GM03348 (cell line): ENCODE data around the gene ST7L.

Source experiments
- DNase-seq: peaks from one replicate; pipeline ENCODE4 v3.0.0; 2012; ENCODE audit warnings: low spot score

ST7L gene

DNA sequence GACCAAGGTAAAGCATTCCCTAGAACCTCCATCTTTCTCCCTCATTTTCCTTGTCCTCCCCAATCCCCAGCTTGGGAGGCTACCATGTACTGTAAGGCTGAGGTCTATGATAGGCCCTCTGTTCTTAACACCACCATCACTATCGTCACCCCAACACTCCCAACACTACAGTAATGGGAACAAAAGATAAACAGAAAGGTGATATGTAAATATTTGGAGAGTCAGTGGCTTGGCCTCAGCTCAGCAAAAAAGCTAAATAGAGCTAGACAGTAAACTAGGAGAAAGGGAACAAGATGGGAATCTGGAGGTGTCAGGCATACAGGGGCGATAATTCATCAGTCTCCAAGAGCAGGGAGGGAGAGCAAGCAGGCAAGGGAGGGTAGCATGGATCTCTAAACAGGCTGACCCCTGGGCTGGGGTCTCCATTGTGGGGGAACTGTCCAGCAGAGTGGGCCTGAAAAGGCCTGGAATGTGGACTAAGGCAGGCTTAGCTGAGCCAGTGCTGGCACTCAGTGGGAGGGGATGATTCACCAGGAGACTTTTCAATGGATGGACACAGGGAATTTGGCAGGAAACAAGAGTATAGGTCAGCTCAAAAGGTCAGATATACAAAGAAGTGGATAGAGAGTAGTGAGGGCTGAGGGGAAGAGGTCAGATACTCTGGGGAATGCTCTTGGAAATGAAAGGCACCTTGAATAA is 103.5 kb downstream of the ST7L start:
- peak; percentile 78 for DNase-seq

DNA sequence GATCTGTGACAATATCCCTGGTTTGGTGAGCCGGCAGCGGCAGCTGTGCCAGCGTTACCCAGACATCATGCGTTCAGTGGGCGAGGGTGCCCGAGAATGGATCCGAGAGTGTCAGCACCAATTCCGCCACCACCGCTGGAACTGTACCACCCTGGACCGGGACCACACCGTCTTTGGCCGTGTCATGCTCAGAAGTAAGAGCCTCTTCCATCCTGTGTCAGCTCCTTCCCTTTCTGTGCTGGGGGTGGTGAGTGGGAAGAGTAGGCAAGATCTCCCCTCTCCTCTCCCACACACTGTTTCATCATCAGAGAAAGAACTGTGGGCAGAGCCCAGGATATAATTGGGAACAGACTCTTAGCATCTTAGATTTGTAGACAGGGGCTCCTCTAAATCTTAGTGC is 104.0 kb downstream of the ST7L start:
- DNase-seq = no peak

DNA sequence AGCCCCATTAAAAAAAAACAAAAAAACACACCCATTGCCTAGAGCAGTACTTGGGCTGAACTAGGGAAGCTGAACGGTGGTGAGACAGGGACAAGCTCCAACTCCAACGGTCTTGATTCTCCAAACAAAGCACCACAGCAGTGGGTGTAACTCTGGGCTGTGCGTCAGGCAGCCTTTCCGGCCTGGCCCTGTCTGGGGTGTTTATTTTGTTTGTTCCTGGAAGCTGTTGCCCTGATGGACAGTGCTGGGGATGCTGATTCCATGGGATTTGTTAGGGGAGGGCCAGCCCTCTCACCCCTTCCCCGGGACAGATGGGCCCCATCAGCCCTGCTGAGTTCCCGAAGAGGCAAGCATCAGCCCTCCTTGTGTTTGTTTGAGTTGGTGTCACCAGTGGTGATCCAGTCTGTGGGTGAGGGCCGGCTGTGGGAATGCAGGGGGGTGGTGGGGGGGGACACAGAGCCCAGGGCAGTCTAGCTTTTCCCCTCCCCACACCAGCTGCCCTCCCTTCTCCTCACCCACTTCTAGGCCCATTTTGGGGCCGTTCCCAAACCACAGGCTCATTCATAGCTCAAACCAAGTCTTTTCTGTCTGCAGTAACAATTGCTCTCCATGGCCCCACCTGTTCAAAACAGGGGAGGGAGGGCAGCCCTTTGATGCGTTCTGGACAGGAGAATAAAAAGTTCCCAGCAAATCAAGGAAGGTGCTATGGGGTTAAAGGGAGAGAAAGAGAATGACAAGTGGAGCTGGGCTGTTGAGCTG is 105.7 kb downstream of the ST7L start:
- DNase-seq = no peak

DNA sequence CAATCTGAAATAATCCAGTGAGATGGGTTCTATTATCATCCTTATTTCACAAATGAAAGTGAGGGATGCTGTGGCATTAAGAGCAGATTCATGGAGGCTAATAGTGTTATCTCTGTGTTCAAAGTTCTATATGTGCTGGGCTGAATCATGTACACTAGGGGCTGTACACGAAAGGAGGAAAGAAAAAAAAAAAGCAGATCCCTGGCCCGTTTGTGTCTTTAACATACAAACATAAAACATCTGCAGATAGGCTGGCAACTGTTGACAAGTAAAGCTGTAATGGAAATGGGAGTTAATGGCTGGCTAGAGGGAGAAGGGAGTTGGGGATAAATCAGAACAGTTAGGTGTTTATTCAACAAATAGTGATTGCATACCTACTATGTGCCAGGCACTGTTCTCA is 107.0 kb downstream of the ST7L start:
- DNase-seq = no peak

DNA sequence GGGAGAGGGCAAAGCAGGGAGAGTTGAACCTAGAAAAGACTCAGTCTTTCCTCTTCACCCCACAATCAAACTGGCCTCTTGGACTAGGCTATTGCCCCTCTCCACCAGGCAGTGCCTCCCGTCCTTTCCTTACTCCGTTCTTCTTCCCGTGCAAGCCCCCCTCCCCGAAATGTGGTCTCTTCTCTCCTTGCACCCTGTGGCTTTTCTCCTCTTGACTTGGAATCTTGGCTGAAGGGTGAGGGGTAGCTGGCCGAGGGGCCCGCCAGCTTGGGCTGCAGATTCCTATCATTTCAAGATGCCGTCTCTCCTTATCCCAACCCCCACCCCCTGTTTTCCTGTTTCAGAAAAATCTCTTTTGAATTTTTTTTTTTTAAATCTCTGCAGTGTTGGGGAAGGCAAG is 108.6 kb downstream of the ST7L start:
- DNase-seq = no peak

DNA sequence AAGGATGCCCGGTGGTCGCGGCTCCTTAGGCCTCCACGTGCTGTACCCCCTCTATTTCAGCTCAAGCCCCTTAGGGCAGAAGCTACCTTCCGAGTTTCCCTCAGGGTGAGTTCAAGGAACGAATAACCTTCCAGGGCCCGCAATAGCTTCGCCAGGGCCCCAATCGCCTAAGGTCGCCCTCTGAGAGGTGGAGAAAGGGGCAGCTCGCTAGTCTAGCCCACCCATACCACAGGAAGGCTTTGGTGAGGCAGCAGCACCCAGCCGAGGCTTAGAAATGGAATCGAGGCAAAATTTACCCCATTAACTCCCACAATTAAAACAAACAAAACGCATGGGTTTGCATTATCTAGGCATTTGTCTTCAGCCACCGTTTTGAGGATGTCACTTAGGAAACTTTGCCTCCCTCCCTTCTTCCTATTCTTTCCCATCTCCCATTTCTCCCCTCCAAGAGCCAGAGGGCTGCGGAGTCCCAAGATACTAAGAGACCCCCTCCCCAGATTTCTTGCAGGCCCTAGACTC is 109.2 kb downstream of the ST7L start:
- no peak for DNase-seq

DNA sequence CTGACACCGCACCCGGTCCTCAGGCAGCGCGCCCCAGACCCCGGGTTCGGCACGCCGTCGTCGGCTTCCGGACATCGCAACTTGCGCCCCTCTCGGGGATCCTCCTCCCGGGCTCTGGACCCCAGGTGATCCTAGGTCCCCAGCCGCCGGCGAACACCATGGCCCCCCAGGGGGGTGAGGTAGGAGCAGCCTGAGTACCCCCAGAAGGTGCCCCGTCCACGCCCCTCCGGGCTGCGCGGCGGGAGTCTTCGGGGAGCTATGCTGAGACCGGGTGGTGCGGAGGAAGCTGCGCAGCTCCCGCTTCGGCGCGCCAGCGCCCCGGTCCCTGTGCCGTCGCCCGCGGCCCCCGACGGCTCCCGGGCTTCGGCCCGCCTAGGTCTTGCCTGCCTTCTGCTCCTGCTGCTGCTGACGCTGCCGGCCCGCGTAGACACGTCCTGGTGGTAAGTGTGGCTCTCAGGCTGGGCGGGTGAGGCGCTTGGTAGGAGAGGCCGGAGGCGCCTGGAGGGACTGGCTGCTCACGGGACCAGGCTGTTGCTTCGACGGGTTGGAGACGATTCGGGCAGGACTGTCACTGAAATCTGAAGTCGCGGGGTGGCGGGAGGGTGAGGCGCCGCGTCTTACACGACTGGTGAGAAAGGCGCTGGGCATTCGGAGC is 109.8 kb downstream of the ST7L start:
- no peak for DNase-seq

DNA sequence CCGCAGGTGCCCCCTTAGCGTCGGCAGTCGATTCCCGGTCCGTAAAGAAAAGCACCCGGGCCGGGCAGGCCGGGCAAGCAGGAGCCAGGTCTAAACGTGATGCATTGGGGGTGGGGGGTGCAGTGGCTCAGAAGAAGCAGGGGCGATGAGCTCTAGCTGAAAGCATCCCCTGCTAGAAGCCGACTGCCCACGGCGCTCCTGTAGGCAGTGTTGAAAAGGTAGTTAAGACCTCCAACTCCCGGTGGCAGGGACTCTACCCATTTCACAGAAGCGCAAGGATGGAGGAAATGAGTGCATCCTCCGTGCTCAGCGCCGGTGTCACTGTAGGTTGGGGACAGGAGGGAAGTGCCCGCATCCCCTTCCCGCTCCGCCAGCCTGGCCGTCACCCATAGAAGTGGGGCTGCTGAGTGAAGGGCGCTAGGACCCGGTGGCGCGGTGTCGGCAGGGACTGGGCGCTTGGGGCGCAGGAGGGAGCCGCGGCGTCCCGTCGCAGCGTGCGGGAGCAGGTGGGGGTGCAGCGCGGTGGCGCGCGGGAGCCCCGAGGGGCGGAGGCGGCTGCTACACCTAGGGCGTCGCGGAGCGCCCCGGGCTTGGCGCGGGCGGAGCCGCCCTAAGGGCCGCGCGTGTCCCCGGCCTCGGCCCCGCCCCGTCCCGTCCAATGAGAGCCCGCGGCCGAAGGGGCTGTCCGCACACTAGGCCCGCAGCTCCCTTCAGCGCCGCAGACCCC is 110.5 kb downstream of the ST7L start, which contains the start of gene WNT2B:
TSS of gene WNT2B (plus strand) at position 688 of the 727 bp plus-strand sequence. CDS start 298 bp downstream, outside the sequence.
- DNase-seq = peak; percentile 62

DNA sequence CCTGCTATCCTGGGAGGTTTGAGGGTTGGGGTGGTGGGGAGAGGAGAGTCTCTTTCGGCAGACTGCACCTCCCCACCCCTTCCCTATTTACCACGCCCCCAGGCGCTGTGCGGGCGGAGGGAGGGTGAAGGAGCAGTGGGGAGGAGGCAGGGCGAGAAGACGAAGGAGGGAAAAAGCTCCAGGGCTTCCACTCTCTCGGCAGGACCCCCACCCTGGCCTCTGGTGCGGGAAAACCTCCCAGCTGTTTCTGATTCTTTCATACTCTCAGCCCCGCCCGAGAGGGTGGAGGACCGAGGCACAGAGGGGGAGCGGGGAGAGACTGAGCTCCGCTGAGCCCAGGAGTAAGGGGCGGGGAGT is 111.0 kb downstream of the ST7L start:
- DNase-seq = peak; percentile 60

DNA sequence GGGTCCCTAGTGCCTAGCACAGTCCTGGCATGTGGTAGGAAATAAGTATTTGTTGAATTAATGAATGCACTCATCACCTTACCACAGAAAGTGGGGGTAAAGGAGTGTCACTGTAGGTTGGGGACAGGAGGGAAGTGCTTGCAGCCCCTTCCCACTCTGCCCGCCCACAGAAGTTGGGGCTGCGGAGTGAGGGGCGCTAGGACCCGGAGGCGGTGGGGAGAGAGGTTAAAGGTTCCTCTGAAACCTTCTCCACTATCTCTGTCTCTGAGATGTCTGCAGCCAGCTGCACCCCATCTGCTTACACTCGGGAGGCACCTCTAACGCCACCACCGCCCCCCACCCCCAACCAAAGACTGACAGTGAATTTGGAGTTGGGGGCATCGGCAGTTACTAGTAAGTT is 111.6 kb downstream of the ST7L start:
- no peak for DNase-seq

DNA sequence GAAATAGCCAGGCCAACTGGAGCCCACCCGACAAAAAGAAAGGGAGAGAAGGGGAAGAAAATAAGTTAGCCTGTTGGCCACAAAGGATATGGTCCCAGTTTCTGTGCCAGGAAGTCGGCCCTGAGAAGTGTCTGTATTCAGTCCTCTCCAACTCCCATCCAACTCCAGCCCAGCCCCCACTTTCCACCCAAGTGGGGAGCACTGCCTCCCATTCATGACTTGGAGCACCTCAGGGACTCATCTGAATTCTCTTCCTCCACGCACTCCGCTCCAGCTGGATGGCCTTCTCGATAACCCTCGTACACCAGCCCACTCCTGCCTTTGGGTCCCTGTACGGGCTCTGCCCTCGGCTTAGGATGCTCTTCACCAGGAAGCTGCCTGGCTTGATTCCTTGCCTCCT is 112.2 kb downstream of the ST7L start:
- DNase-seq = no peak

DNA sequence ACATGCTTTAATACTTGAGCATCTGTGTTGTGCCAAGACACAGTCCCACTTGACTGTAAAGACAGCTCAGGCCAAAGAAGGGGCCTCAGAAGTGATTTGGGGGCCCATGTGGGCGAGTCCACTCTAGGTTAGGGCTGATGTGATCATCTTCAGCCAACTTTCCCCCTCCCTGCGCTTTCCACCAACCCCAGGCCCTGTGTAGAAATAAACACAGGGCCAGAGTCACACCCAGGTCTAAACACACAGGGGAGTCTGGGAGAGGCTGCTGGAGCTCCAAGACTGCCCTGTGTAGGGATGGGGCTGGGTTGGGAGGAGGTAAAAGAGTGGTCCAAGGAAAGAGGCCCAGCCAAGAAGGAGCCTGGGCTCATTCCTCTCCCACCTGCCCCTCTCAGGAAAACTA is 112.6 kb downstream of the ST7L start:
- DNase-seq = no peak

DNA sequence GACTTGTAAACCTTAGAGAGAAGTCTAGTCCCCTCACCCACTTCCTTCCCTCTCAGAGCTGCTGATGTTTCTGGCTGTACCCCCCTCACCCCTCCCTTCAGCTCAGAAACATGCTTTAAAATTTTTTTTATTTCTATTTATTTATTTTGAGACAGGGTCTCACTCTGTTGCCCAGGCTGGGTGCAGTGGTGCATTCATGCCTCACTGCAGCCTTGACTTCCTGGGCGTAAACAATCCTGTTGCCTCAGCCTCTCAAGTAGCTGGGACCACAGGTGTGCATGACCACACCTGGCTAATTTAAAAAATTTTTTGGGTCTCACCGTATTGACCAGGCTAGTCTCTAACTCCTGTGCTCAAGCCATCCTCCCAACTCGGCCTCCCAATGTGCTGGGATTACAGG is 113.1 kb downstream of the ST7L start:
- DNase-seq = no peak

DNA sequence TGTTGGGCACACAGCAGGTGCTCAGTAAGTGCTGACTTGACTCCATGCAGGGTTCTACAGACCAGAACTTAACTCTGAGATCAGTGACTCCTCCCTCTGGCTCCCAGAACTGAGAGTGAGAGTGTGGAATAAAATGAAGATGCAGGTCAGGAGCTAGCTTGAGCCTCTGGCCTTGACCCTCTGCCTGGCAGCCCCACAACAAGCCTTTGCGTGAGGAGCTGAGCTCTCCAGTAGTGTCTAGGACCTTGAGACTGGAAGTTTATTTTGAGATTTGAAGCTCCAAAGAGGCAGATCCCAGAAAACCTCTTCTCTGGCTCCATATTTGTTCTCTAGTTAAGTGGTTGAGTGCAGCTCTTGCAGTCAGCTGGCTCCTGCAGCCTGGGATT is 113.5 kb downstream of the ST7L start:
- no peak for DNase-seq

DNA sequence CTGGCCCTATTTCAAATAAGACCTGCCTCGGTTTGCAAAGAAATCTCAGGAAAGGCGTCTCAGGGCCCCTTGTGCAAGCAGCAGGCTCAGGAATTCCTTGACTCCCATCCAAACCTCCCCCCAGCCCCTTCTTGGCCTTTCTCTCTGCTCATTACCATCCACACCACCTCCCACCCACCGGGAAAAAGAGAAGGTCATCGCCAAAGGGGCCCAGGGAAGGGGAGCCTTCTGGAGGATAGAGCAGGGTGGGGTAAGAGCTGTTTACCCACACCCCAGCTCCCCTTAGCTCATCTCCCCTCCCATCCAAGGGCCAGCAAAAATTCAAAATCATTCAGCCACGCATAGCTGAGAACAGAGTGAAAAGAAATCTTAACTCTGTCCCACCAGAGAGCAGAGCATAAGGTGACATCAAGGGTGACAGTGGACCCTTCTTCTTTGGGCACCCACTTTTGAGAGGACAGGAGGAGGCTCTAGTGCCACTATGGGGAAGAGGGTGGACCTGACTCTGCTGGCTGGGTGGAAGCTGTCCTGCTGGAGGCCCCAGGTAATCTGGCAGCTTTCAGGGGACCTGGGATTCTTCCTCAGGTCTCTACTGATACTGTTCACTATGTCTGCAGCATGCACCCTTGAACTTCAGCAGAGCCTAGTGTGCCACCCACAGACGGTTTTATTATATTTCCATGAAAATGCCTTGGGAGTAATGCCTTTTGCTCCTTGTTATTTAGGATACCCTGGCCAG is 114.1 kb downstream of the ST7L start:
- no peak for DNase-seq

DNA sequence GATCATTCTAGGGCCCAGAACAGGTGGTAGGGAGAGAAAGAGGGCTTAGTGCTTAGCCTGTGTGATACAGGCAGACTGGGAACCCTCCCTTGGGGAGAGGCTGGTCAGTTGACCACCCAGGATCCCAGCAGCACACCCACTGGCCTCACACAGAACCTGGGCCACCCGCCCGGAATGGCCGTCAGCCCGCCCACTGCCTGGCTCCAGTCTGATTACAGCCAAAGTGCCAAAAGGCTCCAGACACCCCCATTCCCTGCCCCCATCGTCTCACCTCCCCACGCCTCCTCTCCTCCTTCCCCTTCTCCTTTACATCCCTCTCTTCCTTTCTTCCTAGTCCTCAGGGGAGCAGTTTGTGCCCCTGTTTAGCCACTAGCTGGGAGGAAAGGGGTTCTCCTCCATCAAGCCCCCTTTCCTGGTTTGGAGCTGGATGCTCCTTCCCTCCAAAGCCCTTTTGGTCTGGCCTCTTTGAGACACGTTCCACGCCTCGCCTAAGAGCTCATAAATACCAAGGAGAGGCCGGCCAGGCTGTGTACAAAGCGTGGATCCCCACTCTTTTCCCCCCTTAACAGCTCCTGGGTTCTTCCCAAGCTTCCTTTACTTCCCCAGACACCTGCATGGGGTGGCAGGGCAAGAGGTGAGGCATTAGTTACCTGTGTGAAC is 114.8 kb downstream of the ST7L start:
- no peak for DNase-seq

DNA sequence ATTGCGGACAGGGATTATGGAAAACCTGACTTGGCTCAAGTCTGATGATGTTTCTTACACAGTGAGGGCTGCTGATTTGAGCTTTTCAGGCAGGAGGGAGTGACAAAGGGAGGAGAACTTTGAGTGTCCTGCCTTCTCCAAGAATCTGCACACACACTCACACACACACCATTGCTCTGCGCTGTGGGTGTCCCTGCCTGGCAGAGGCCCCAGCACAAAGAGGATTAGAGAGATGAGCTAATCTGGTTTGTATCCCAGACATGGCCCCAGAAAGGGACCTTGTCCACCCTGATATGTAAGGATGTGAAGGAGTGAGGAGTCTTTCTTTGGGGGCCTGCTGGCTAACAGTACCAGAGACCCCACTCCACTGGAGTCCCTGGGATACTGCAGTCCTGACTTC is 116.1 kb downstream of the ST7L start:
- peak; percentile 58 for DNase-seq

DNA sequence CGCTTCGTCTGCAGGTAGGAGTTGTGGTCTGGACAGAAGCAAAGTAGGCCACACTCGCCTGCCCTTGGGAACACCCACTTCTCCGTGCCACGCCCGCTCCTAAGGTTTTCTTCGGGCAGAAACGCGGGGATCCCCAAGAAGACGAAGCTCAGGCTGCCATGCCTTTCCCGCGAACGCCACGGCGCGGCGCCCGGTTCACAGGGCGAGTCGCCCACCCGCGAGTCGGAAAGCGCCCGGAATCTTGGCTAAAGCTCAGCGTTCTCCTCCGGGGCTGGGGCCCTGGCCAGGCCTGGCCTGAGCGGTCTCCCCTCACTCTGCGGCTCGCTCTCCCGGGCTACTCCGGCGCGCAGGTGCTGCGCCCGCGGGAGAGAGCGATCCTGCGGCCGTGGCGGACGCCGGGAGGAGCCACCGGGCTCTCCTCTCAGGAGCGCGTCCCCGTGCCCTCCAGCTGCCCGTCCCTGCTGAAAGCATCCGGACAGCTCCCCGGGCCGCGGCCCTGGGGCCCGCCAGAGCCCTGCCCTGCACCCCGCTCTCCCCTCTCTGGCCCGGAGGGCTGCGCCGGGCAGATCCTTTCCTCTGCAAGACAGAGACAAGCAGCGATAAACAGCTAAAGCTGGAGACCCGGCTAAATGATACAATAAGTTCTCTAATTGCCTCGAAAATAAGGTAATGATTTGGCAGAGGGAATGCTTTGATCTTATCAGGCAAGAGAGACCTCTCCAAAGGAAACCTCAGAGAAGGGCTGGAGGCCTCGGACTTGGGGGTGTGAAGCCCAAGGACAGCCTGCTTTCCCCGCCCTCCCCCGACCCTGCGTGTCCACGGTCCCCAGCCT is 116.9 kb downstream of the ST7L start:
- peak; percentile 86 for DNase-seq

DNA sequence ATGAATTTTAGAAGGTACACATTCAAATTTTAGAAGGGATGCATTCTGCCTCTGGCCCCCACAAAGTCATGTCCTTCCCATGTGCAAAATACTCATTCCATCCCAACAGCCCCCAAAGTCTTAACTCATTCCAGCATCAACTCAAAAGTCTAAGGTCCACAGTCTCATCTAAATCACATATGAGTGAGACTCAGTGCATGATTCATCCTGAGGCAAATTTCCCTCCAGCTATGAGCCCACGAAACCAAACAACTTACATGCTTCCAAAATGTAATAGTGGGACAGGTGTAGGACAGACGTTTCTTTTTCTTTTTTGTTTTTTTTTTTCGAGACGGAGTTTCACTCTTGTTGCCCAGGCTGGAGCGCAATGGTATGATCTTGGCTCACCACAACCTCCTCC is 122.7 kb downstream of the ST7L start:
- DNase-seq = no peak

DNA sequence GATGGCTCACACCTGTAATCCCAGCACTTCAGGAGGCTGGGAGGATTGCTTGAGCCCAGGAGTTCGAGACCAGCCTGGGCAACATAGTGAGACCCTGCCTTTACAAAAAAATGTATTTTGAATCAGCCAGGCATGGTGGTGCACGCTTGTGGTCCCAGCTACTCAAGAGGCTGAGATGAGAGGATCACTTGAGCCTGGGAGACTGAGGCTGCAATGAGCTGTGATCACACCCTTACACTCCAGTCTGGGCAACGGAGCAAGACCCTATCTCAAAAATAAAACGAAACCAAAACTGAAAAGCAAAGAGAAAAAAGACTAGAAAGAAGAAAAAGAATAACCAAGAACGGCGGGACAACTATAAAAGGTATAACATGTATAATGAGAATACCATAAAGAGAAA is 125.6 kb downstream of the ST7L start:
- DNase-seq = no peak
